H1 (cell line): ENCODE data around the gene GLIPR2. TPM values are rescaled to one million over a fixed set of nuclear protein-coding genes. Genes with fewer than 3 reads are reported as not detected.

Experiments used
- CTCF ChIA-PET: fragments of 300-600 bp; sonication (Branson Sonifier 250); formaldehyde crosslinking; loops from one replicate; lab custom pipeline; 2021; ENCODE audit not compliant: partially characterized antibody; lab: Charles Lee
- POLR2A ChIA-PET: fragments of 300-600 bp; sonication (Branson Sonifier 250); formaldehyde crosslinking; loops from one replicate; lab custom pipeline; 2021; ENCODE audit warnings: inconsistent platforms; ENCODE audit not compliant: partially characterized antibody; lab: Charles Lee
- DNase-seq, 2 experiments: peaks; one replicate each; pipeline versions ENCODE4 v3.0.0 to v3.0.0-alpha.2; 2010 to 2022; ENCODE audit warnings: low spot score in 2 of 2, low read depth in 1 of 2, mixed read lengths in 1 of 2
- FAIRE-seq: peaks from 2 replicates; lab custom pipeline; 2011; peaks lifted over from hg19 to GRCh38; lab: Jason Lieb, UNC
- H2AFZ ChIP-seq: 2 replicates; pipeline ENCODE4 v1.8.1; 2012; ENCODE audit warnings: low read length, inconsistent platforms
- H2AK5ac ChIP-seq: 2 replicates; pipeline ENCODE4 v1.6.1; 2013; ENCODE audit warnings: low read depth, low read length
- H2BK120ac ChIP-seq: replicated peaks from 2 replicates; pipeline ENCODE3; 2013; ENCODE audit warnings: low read depth, low read length, inconsistent platforms
- H2BK12ac ChIP-seq: 2 replicates; pipeline ENCODE4 v1.6.1; 2013; ENCODE audit warnings: low read depth, low read length
- H2BK15ac ChIP-seq: 2 replicates; pipeline ENCODE4 v1.6.1; 2013; ENCODE audit warnings: low read length
- H2BK20ac ChIP-seq: 2 replicates; pipeline ENCODE4 v1.6.1; 2013; ENCODE audit warnings: low read length
- H2BK5ac ChIP-seq: 2 replicates; pipeline ENCODE4 v1.6.1; 2013; ENCODE audit warnings: low read depth, low read length
- H3K14ac ChIP-seq: 2 replicates; pipeline ENCODE4 v1.6.1; 2013; ENCODE audit warnings: inconsistent platforms; ENCODE audit not compliant: insufficient read length
- H3K18ac ChIP-seq: 2 replicates; pipeline ENCODE4 v1.6.1; 2013; ENCODE audit warnings: low read length; ENCODE audit errors: extremely low read depth
- H3K23ac ChIP-seq: 2 replicates; pipeline ENCODE4 v1.6.1; 2013; ENCODE audit warnings: inconsistent platforms; ENCODE audit not compliant: insufficient read length
- H3K23me2 ChIP-seq: 2 replicates; pipeline ENCODE4 v1.6.1; 2013; ENCODE audit warnings: low read depth, low read length
- H3K27ac ChIP-seq: 2 replicates; pipeline ENCODE4 v1.6.1; 2011; ENCODE audit warnings: low read depth, low read length, inconsistent platforms
- H3K27me3 ChIP-seq, 4 experiments: replicated peaks in 1 of 4; 1 replicate in 1 of 4; 2 replicates in 3 of 4; pipeline versions ENCODE4 v1.6.1 to v1.8.1; 2011 to 2013; ENCODE audit warnings: low read length in 3 of 4, mild to moderate bottlenecking in 3 of 4, inconsistent platforms in 2 of 4, mixed read lengths in 2 of 4, moderate library complexity in 1 of 4; ENCODE audit not compliant: control insufficient read depth in 3 of 4, insufficient read depth in 3 of 4; ENCODE audit errors: extremely low read depth in 1 of 4
- H3K36me3 ChIP-seq, 4 experiments: 2 replicates each; pipeline versions ENCODE4 v1.6.1 to v1.8.1; 2011 to 2013; ENCODE audit warnings: mild to moderate bottlenecking in 4 of 4, low read length in 3 of 4, moderate library complexity in 2 of 4, control low read depth in 1 of 4, inconsistent platforms in 1 of 4; ENCODE audit not compliant: insufficient read depth in 4 of 4, control insufficient read depth in 2 of 4
- H3K4ac ChIP-seq: replicated peaks from 2 replicates; pipeline ENCODE3; 2013; ENCODE audit warnings: low read length, low read depth, mixed read lengths, inconsistent platforms; ENCODE audit not compliant: insufficient read length
- H3K4me1 ChIP-seq, 4 experiments: replicated peaks in 1 of 4; 1 replicate in 1 of 4; 2 replicates in 3 of 4; pipeline versions ENCODE4 v1.6.1 to v1.8.1; 2011 to 2013; ENCODE audit warnings: low read length in 3 of 4, inconsistent platforms in 2 of 4, mixed read lengths in 1 of 4; ENCODE audit not compliant: insufficient read depth in 4 of 4, control insufficient read depth in 3 of 4
- H3K4me2 ChIP-seq, 2 experiments: 2 replicates each; pipeline versions ENCODE4 v1.6.1 to v1.8.1; 2011 to 2013; ENCODE audit warnings: low read depth in 2 of 2, low read length in 2 of 2, control low read depth in 1 of 2, inconsistent platforms in 1 of 2, mild to moderate bottlenecking in 1 of 2; ENCODE audit not compliant: insufficient read depth in 1 of 2
- H3K4me3 ChIP-seq, 4 experiments: fragments of 200-600, 300-600 bp in 1 of 4; sonication (generic), shearing (Covaris generic), sonication (Bioruptor Twin) in 1 of 4; 2 replicates each; pipeline versions ENCODE4 v1.5.1 to v1.8.1; 2011 to 2016; ENCODE audit warnings: low read length in 4 of 4, low read depth in 3 of 4, control low read depth in 2 of 4, inconsistent platforms in 2 of 4, mild to moderate bottlenecking in 2 of 4, mixed read lengths in 1 of 4, moderate library complexity in 1 of 4; ENCODE audit not compliant: insufficient read depth in 2 of 4; ENCODE audit errors: extremely low read depth in 1 of 4
- H3K56ac ChIP-seq: replicated peaks from 2 replicates; pipeline ENCODE3; 2013; ENCODE audit warnings: low read depth, mild to moderate bottlenecking, mixed read lengths, low read length, inconsistent platforms; ENCODE audit not compliant: insufficient read length
- H3K79me1 ChIP-seq: 2 replicates; pipeline ENCODE4 v1.6.1; 2013; ENCODE audit warnings: low read depth, low read length, control low read depth
- H3K79me2 ChIP-seq, 2 experiments: 2 replicates each; pipeline versions ENCODE4 v1.6.1 to v1.8.1; 2012 to 2013; ENCODE audit warnings: low read length in 2 of 2, mild to moderate bottlenecking in 2 of 2, inconsistent platforms in 1 of 2; ENCODE audit not compliant: insufficient read depth in 2 of 2, control insufficient read depth in 1 of 2
- H3K9ac ChIP-seq, 4 experiments: replicated peaks in 1 of 4; 1 replicate in 1 of 4; 2 replicates in 3 of 4; pipeline versions ENCODE4 v1.6.1 to v1.8.1; 2011 to 2013; ENCODE audit warnings: low read depth in 3 of 4, low read length in 3 of 4, control low read depth in 2 of 4, mild to moderate bottlenecking in 2 of 4, moderate library complexity in 2 of 4, inconsistent platforms in 1 of 4; ENCODE audit errors: extremely low read depth in 1 of 4
- H3K9me3 ChIP-seq, 2 experiments: 2 replicates each; pipeline versions ENCODE4 v1.6.1 to v1.8.1; 2012 to 2013; ENCODE audit warnings: mild to moderate bottlenecking in 2 of 2, moderate library complexity in 2 of 2, control low read depth in 1 of 2, inconsistent platforms in 1 of 2, low read depth in 1 of 2, low read length in 1 of 2, mixed read lengths in 1 of 2; ENCODE audit not compliant: insufficient read depth in 2 of 2
- H4K20me1 ChIP-seq, 2 experiments: replicated peaks in 1 of 2; 2 replicates each; pipeline versions ENCODE3 to v1.8.1; 2011 to 2013; ENCODE audit warnings: inconsistent platforms in 2 of 2, low read length in 2 of 2, mild to moderate bottlenecking in 1 of 2; ENCODE audit not compliant: insufficient read depth in 2 of 2, control insufficient read depth in 1 of 2
- H4K5ac ChIP-seq: 2 replicates; pipeline ENCODE4 v1.6.1; 2013; ENCODE audit warnings: low read length, low read depth, mixed read lengths, inconsistent platforms; ENCODE audit not compliant: insufficient read length
- H4K8ac ChIP-seq: 2 replicates; pipeline ENCODE4 v1.8.0; 2013; ENCODE audit warnings: mild to moderate bottlenecking, moderate library complexity, low read length, inconsistent platforms; ENCODE audit not compliant: insufficient read depth; ENCODE audit errors: extremely low read depth
- H4K91ac ChIP-seq: replicated peaks from 2 replicates; pipeline ENCODE3; 2013; ENCODE audit warnings: low read length, mixed read lengths, inconsistent platforms; ENCODE audit not compliant: insufficient read length
- ATF2 ChIP-seq: IDR thresholded peaks from 2 replicates; pipeline ENCODE4 v1.6.1; 2012; ENCODE audit warnings: low read length, inconsistent platforms
- CEBPB ChIP-seq: IDR thresholded peaks from 2 replicates; pipeline ENCODE4 v1.6.1; 2012; ENCODE audit warnings: low read depth, low read length
- CHD2 ChIP-seq: IDR thresholded peaks from 2 replicates; pipeline ENCODE4 v1.6.1; 2012; ENCODE audit warnings: low read length, improper control_type of control experiment
- POU5F1 ChIP-seq: IDR thresholded peaks from 2 replicates; pipeline ENCODE4 v1.6.1; 2011; ENCODE audit warnings: low read depth, mild to moderate bottlenecking, low read length, moderate library complexity
- RXRA ChIP-seq: IDR thresholded peaks from 2 replicates; pipeline ENCODE4 v1.6.1; 2011; ENCODE audit warnings: low read depth, mild to moderate bottlenecking, low read length, moderate library complexity; ENCODE audit not compliant: insufficient read depth
- SP2 ChIP-seq: IDR thresholded peaks from 2 replicates; pipeline ENCODE4 v1.6.1; 2012; ENCODE audit warnings: mild to moderate bottlenecking, low read length, inconsistent platforms
- WGBS, 2 experiments: shearing (Covaris generic) in 1 of 2; methylation state at CpG; one replicate each; pipeline versions ENCODE4 v1.1.6 to v1.1.7; 2013 to 2015; ENCODE audit warnings: low lambda C conversion rate in 2 of 2, mixed read lengths in 2 of 2, inconsistent platforms in 1 of 2, low coverage in 1 of 2, missing lambda C conversion rate in 1 of 2; ENCODE audit not compliant: insufficient replicate concordance in 2 of 2, insufficient coverage in 1 of 2, insufficient read length in 1 of 2; ENCODE audit errors: extremely low coverage in 1 of 2, missing lambda C conversion rate in 1 of 2; 5-methylcytosine and 5-hydroxymethylcytosine counted together
- polyA plus RNA-seq, 7 experiments: library from polyadenylated mRNA; depleted of rRNA in 3 of 7; stranded (reverse) in 5 of 7; unstranded in 2 of 7; fragments of >200 nt in 5 of 7; fragments of 200-250 nt in 2 of 7; gene quantifications; 1 replicate in 5 of 7; 2 replicates in 1 of 7; 4 replicates in 1 of 7; pipeline versions ENCODE4 v1.2.1 to v1.2.3, GENCODE V29; 2011 to 2013; ENCODE audit warnings: missing spikeins in 2 of 7, mixed read lengths in 2 of 7
- total RNA-seq: library from RNA; stranded (reverse); fragmentation: NEBNext Ultra II Directional; extraction: Animal tissue kit (Norgen Biotek cat#: 25700); gene quantifications from 2 replicates; pipeline ENCODE4 v1.2.1, GENCODE V29; 2021

The GLIPR2 gene
- total and polyA plus RNA-seq, 2 of the 8 experiments (the other 6 are each of a cell fraction or from before 2014, with no cell fraction given) = 7.9 to 12.0 TPM

- ChIA-PET CTCF (interaction anchor here (0.6 to 10.2 kb wide), 20 partner anchors 10 to 1129 kb away, joined by 3 to 153 read pairs (median 6); partner anchors contain the start of genes CLTA and GLIPR2), POLR2A (interaction anchor here (1.8 to 4.4 kb wide), 3 partner anchors 23 to 61 kb away, joined by 4 to 25 read pairs (median 19); partner anchors contain the start of gene CLTA)
- no peak overlapping the region for H2BK5ac ChIP-seq
- H2AK5ac ChIP-seq = no peak overlapping the region
- H3K14ac ChIP-seq = no peak overlapping the region
- H3K4me2 ChIP-seq = peak overlapping the region in 1 of 2 experiments; percentile 23; a peak in 1 of 4 replicates
- H4K91ac ChIP-seq = no peak overlapping the region
- H2BK12ac ChIP-seq = 0 out of 2 replicates have a peak overlapping the region, but pooled peaks have one; percentile 75
- H4K5ac ChIP-seq = no peak overlapping the region
- no peak overlapping the region for H3K27ac ChIP-seq
- no peak overlapping the region for H2AFZ ChIP-seq
- H3K79me2 ChIP-seq = no peaks in the 10 kb centered on the region
- no peak overlapping the region for H3K4me3 ChIP-seq
- H3K23me2 ChIP-seq = peaks cover 2% of the 10 kb centered on the region; the same call in 1 of the 2 replicates
- no peaks in the 10 kb centered on the region for H3K79me1 ChIP-seq
- no peak for DNase-seq
- no peak overlapping the region for H4K8ac ChIP-seq
- no peaks in the 10 kb centered on the region for H4K20me1 ChIP-seq
- H3K18ac ChIP-seq = peak overlapping the region; percentile 60; the same call in 1 of the 2 replicates
- H3K4me1 ChIP-seq = peaks cover 11 to 25% (median 17%) of the 10 kb centered on the region in 4 experiments
- H3K4ac ChIP-seq = no peak overlapping the region
- H3K9me3 ChIP-seq = no peaks in the 10 kb centered on the region
- H3K56ac ChIP-seq = no peak overlapping the region
- no peak overlapping the region for H2BK20ac ChIP-seq
- H3K9ac ChIP-seq = no peak overlapping the region
- H2BK15ac ChIP-seq = no peak overlapping the region
- no peaks in the 10 kb centered on the region for H3K36me3 ChIP-seq
- no peak for FAIRE-seq
- H2BK120ac ChIP-seq = no peak overlapping the region
- no peaks in the 10 kb centered on the region for H3K27me3 ChIP-seq
- 80% methylated on average over 11 of the region's 12 CpGs; no CpG with 5 or more reads in 1 of the 2 experiments for WGBS, 2 experiments
- H3K23ac ChIP-seq = no peak overlapping the region
- TF ChIP-seq SP2 (no peak), CHD2 (no peak), ATF2 (no peak), RXRA (no peak), CEBPB (no peak), POU5F1 (no peak)
Observed at GRCh38 chr9:36165826-36166167, 29.3 kb downstream of the GLIPR2 start.
